ENCODE data around the gene MYO15A. TPM values are rescaled to one million over a fixed set of nuclear protein-coding genes. Genes with fewer than 3 reads are reported as not detected.

Gene MYO15A
- total RNA-seq, 2 experiments from 2014 or later, result 0.30 to 0.60 TPM

DNA sequence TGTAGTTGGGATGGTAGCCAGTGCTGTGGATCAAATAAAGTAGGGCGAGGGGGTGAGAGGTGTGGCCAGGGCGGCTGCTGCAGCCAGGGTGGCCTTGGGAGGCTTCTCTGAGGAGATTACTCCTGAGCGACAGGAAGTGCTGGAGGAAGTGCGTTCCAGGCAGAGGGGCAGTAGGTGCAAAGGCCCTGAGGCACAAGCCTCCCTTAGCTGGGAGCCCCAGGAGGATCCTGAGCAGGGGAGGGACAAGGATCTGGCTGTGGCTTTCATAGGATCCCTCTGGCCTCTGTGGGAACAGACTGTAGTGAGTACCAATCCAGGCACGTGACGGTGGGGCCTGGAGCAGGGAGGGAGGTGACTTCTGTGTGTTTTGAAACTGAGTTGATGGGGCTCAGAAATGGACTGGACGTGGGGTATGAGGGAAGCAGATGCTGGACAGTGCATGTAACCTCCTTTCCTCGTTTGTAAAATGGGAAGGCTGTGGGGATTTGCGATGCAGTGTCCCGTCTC, 119.7 kb downstream of the MYO15A start:
- no peaks in the 10 kb centered on the region for H3K36me3 Mint-ChIP-seq (ENCODE audit: low read depth)
- H3K4me3 Mint-ChIP-seq, result no peak overlapping the region
- CTCF ChIA-PET, result no interaction called here
- H3K4me1 Mint-ChIP-seq, result peaks cover 27% of the 10 kb centered on the region
- no peak for DNase-seq
- POLR2A ChIA-PET, result no interaction called here
- no peak overlapping the region for H3K27ac Mint-ChIP-seq
- H3K9me3 Mint-ChIP-seq, result no peaks in the 10 kb centered on the region
- H3K27me3 Mint-ChIP-seq, result no peaks in the 10 kb centered on the region

DNA sequence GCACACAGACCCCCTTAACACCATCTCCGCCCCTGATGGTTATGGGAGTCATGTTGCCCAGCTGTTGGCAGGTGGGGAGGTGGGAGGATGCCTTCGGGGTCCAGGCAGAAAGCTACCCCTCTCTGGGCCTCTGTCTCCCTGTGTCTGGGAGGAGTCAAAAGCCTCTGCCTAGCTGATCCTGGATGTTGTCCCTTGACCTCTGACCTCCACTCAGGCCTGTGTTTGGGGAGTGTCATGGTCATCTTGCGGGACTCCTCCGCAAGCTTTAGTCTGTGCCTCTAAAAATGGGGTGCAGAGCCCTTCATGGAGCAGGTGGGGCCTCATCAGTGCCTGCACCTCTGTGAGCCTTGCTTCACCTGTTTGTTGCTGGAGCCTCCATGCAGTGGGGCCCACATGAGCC, 120.7 kb downstream of the MYO15A start:
- no peaks in the 10 kb centered on the region for H3K27me3 Mint-ChIP-seq
- H3K4me3 Mint-ChIP-seq, result no peak overlapping the region
- ChIA-PET CTCF (no interaction called here), POLR2A (no interaction called here)
- peaks cover 27% of the 10 kb centered on the region for H3K4me1 Mint-ChIP-seq
- H3K9me3 Mint-ChIP-seq, result no peaks in the 10 kb centered on the region
- H3K27ac Mint-ChIP-seq, result no peak overlapping the region
- no peaks in the 10 kb centered on the region for H3K36me3 Mint-ChIP-seq (ENCODE audit: low read depth)
- DNase-seq, result no peak

Other genes with a start within 250 kb of the MYO15A start
- 10 to 100 TPM; 29.3 to 30.3 TPM for gene TOM1L2, start 136.4 kb upstream of the MYO15A start, total RNA-seq
- gene DRC3, start 135.9 kb upstream of the MYO15A start, total RNA-seq, result not detected
- gene ATPAF2, start 69.6 kb upstream of the MYO15A start, total RNA-seq, result 10 to 100 TPM; 22.1 to 22.3 TPM
- 10 to 100 TPM in 1 of 2 experiments, 1 to 10 TPM in 1; 9.3 to 10.2 TPM for gene GID4, start 69.3 kb upstream of the MYO15A start, total RNA-seq
- 10 to 100 TPM; 46.3 to 46.5 TPM for gene DRG2, start 20.8 kb upstream of the MYO15A start, total RNA-seq
- 100 to 1,000 TPM; 118 to 125 TPM for gene ALKBH5, start 75.1 kb downstream of the MYO15A start, total RNA-seq
- 10 to 100 TPM; 22.8 to 22.9 TPM for gene LLGL1, start 116.9 kb downstream of the MYO15A start, total RNA-seq
- 100 to 1,000 TPM; 336 TPM for gene FLII, start 150.0 kb downstream of the MYO15A start, total RNA-seq
- 10 to 100 TPM in 1 of 2 experiments, 1 to 10 TPM in 1; 9.2 to 10.9 TPM for gene MIEF2, start 151.9 kb downstream of the MYO15A start, total RNA-seq
- 10 to 100 TPM; 51.4 to 54.9 TPM for gene TOP3A, start 206.2 kb downstream of the MYO15A start, total RNA-seq
- 10 to 100 TPM; 27.0 to 27.9 TPM for gene SMCR8, start 206.5 kb downstream of the MYO15A start, total RNA-seq

All from activated CD4-positive, alpha-beta memory T cell treated with anti-CD3 and anti-CD28 coated beads, Interleukin-2, amount 10 ng/mL, durations not matched to agents 7 days and 5 days (primary cell).